HCT116 (cell line): ENCODE data around the gene BCL2L13. TPM values are rescaled to one million over a fixed set of nuclear protein-coding genes. Genes with fewer than 3 reads are reported as not detected.
A peak's percentile ranks its signal among the peaks of the same experiment; 100 is the strongest.

ENCODE experiments used
- ATAC-seq: fragments of 200-7000 bp; cut with Tn5 transposase; 2 replicates; pipeline ENCODE4 v1.9.1; 2020; ENCODE audit warnings: mild to moderate bottlenecking, moderate library complexity
- BruUV-seq: library from RNA; stranded (reverse); fragments of 400-500 nt; replicated peaks from 2 replicates; lab custom pipeline; 2021; lab: Mats Ljungman, UMichigan
- CTCF ChIA-PET: fragments of 300-600 bp; sonication (Branson Sonifier 250); formaldehyde crosslinking; loops from one replicate; lab custom pipeline; 2021; ENCODE audit warnings: antibody characterized with exemption; lab: Charles Lee
- POLR2A ChIA-PET: fragments of 300-600, 350-600 bp; sonication (Branson Sonifier 250); formaldehyde crosslinking; loops from one replicate; lab custom pipeline; 2021; ENCODE audit warnings: antibody characterized with exemption; lab: Charles Lee
- RAD21 ChIA-PET, 2 experiments: fragments of 300-600 bp; sonication (Branson Sonifier 250); formaldehyde crosslinking; loops; one replicate each; lab custom pipeline; 2023; ENCODE audit warnings: low total read pairs in 2 of 2; ENCODE audit not compliant: uncharacterized antibody in 2 of 2, unreplicated experiment in 2 of 2, low non-redundant PET in 1 of 2; lab: Charles Lee
- DNase-seq: peaks from one replicate; pipeline ENCODE4 v3.0.0-alpha.2; 2010; ENCODE audit warnings: low read depth, low spot score
- H2AFZ ChIP-seq: fragments of 200-600 bp; shearing (Covaris generic), sonication (generic); 2 replicates; pipeline ENCODE4 v1.6.1; 2017; ENCODE audit warnings: low read depth, mixed run types, mixed read lengths, antibody characterized with exemption, low read length; ENCODE audit not compliant: poor library complexity, severe bottlenecking
- H3K27ac ChIP-seq: 2 replicates; pipeline ENCODE4 v1.5.1; 2012; ENCODE audit warnings: low read depth, low read length
- H3K27me3 ChIP-seq: fragments of 200-600 bp; sonication (generic); 2 replicates; pipeline ENCODE4 v1.6.1; 2016; ENCODE audit warnings: mixed run types, low read length, mixed read lengths; ENCODE audit not compliant: insufficient read depth
- H3K36me3 ChIP-seq, 2 experiments: fragments of 200-500 bp in 1 of 2; fragments of 200-600 bp in 1 of 2; sonication (Bioruptor generic) in 1 of 2; sonication (generic) in 1 of 2; 2 replicates each; pipeline versions ENCODE4 v1.5.1 to v1.6.1; 2014 to 2016; ENCODE audit warnings: low read length in 2 of 2, inconsistent platforms in 1 of 2, mixed read lengths in 1 of 2, mixed run types in 1 of 2; ENCODE audit not compliant: insufficient read depth in 2 of 2, control insufficient read depth in 1 of 2
- H3K4me1 ChIP-seq, 2 experiments: fragments of 200-600 bp in 1 of 2; sonication (generic) in 1 of 2; 2 replicates each; pipeline versions ENCODE4 v1.5.1 to v1.6.1; 2012 to 2017; ENCODE audit warnings: low read length in 2 of 2, inconsistent platforms in 1 of 2, mild to moderate bottlenecking in 1 of 2, mixed read lengths in 1 of 2, mixed run types in 1 of 2, moderate library complexity in 1 of 2; ENCODE audit not compliant: insufficient read depth in 2 of 2, control insufficient read depth in 1 of 2
- H3K4me2 ChIP-seq: fragments of 200-600 bp; sonication (generic); 2 replicates; pipeline ENCODE4 v1.6.1; 2017; ENCODE audit warnings: mixed run types, low read length, mixed read lengths
- H3K4me3 ChIP-seq, 2 experiments: fragments of 200-600 bp in 1 of 2; sonication (generic) in 1 of 2; replicated peaks in 1 of 2; 2 replicates each; pipeline ENCODE4 v1.5.1; 2011 to 2016; ENCODE audit warnings: low read length in 2 of 2, control low read depth in 1 of 2, low read depth in 1 of 2, mild to moderate bottlenecking in 1 of 2, mixed read lengths in 1 of 2, mixed run types in 1 of 2
- H3K79me2 ChIP-seq: fragments of 200-600 bp; sonication (generic); 2 replicates; pipeline ENCODE4 v1.6.1; 2017; ENCODE audit warnings: mild to moderate bottlenecking, mixed run types, low read length, moderate library complexity, mixed read lengths; ENCODE audit not compliant: insufficient read depth
- H3K9ac ChIP-seq: fragments of 200-600 bp; sonication (generic); 2 replicates; pipeline ENCODE4 v1.6.1; 2016; ENCODE audit warnings: low read length, mixed read lengths
- H3K9me2 ChIP-seq: fragments of 200-600 bp; sonication (generic), shearing (Covaris generic); 2 replicates; pipeline ENCODE4 v1.6.1; 2017; ENCODE audit warnings: mixed run types, mild to moderate bottlenecking, moderate library complexity; ENCODE audit not compliant: insufficient read depth
- H3K9me3 ChIP-seq, 2 experiments: fragments of 200-500 bp in 1 of 2; fragments of 200-600 bp in 1 of 2; sonication (Bioruptor generic) in 1 of 2; sonication (generic) in 1 of 2; 2 replicates each; pipeline ENCODE4 v1.6.1; 2014 to 2017; ENCODE audit warnings: low read length in 2 of 2, mixed read lengths in 2 of 2, inconsistent platforms in 1 of 2, low read depth in 1 of 2, mild to moderate bottlenecking in 1 of 2, mixed run types in 1 of 2, moderate library complexity in 1 of 2; ENCODE audit not compliant: control insufficient read depth in 1 of 2, insufficient read depth in 1 of 2
- H4K20me1 ChIP-seq: fragments of 200-600 bp; sonication (generic), shearing (Covaris generic); 2 replicates; pipeline ENCODE4 v1.6.1; 2017; ENCODE audit warnings: mixed run types, mild to moderate bottlenecking, moderate library complexity; ENCODE audit not compliant: insufficient read depth
- EGR1 ChIP-seq: IDR thresholded peaks from 2 replicates; pipeline ENCODE4 v1.6.1; 2012; ENCODE audit warnings: low read depth
- EZH2 ChIP-seq: fragments of 200-600 bp; sonication (generic); IDR thresholded peaks from 2 replicates; pipeline ENCODE4 v1.6.1; 2017; ENCODE audit warnings: antibody characterized with exemption, mixed run types
- EZH2phosphoT487 ChIP-seq: fragments of 200-600 bp; IDR thresholded peaks from 2 replicates; pipeline ENCODE4 v1.6.1; 2018; ENCODE audit warnings: antibody characterized with exemption, borderline replicate concordance
- JUND ChIP-seq: IDR thresholded peaks from 2 replicates; pipeline ENCODE4 v1.6.1; 2012
- POLR2A ChIP-seq: IDR thresholded peaks from 2 replicates; pipeline ENCODE4 v1.7.0; 2011; ENCODE audit warnings: borderline replicate concordance; ENCODE audit not compliant: insufficient read depth, insufficient read length; ENCODE audit errors: extremely low read depth
- SIN3A ChIP-seq: IDR thresholded peaks from 2 replicates; pipeline ENCODE4 v1.6.1; 2012; ENCODE audit warnings: low read depth
- TCF7L2 ChIP-seq: IDR thresholded peaks from 2 replicates; pipeline ENCODE4 v1.7.0; 2011; ENCODE audit warnings: borderline replicate concordance, inconsistent platforms; ENCODE audit not compliant: insufficient read depth, insufficient read length; ENCODE audit errors: extremely low read depth
- ZFX ChIP-seq: fragments of 450-650 bp; IDR thresholded peaks from 2 replicates; pipeline ENCODE4 v1.6.1; 2017
- ZNF274 ChIP-seq: fragments of 200-500 bp; sonication (Bioruptor generic); IDR thresholded peaks from 2 replicates; pipeline ENCODE4 v1.6.1; 2014; ENCODE audit warnings: mild to moderate bottlenecking, low read depth, low read length, inconsistent platforms
- intact Hi-C: fragments of 100-400 bp; cut with micrococcal nuclease; formaldehyde crosslinking; loops from 2 replicates; pipeline ENCODE4 v1.10.0; 2022
- total RNA-seq: library from RNA; stranded (reverse); gene quantifications from one replicate; pipeline ENCODE4 v1.2.1, GENCODE V29; 2021; ENCODE audit not compliant: unreplicated experiment
- TF ChIP-seq, protein P1 (sequence below): IDR thresholded peaks from 2 replicates; pipeline ENCODE4 v1.6.1; 2011; ENCODE audit warnings: mild to moderate bottlenecking, low read length, moderate library complexity; ENCODE audit not compliant: insufficient replicate concordance; ENCODE audit errors: extremely low read depth

Gene BCL2L13
- total RNA-seq, 1 experiment from 2014 or later, result 38.6 TPM

DNA sequence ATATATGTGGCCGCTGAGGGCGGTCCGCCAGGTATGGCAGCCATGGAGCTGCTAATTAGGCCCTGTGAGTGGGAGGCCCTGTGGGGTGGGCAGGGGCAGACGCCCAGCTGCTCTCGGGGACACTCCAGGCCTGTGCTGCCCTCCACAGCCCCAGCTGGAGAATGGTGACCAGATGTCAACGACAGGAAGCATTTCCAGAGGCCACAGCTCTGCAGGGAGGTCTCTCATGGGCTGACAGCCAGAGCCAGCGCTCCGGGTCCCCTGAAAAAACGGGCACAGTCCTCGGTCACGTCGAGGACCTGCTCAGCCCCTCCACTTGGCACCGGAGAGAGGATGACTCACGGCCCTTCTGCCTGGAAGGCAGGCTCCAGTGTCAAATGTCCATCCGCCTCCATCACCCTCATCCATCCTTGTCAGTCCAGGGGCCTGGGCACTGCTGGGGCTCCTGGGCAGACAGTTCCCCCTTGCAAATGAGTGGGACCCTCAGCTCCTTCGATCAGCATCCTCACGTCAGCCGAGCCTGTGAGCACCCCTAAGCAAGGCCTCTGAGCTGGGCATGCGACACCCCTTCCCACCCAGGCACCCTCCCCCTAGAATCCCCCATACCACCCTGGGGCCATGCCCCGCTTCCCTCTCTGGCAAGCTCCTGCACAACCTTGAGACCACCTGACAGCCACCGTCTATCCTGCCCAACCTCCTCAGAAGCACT is 133.8 kb downstream of the BCL2L13 start (continued):
- TF ChIP-seq EGR1 (no peak), ZNF274 (no peak), EZH2phosphoT487 (no peak), JUND (no peak), EZH2 (no peak), POLR2A (no peak), ZFX (no peak)
- TF ChIP-seq, protein P1, sequence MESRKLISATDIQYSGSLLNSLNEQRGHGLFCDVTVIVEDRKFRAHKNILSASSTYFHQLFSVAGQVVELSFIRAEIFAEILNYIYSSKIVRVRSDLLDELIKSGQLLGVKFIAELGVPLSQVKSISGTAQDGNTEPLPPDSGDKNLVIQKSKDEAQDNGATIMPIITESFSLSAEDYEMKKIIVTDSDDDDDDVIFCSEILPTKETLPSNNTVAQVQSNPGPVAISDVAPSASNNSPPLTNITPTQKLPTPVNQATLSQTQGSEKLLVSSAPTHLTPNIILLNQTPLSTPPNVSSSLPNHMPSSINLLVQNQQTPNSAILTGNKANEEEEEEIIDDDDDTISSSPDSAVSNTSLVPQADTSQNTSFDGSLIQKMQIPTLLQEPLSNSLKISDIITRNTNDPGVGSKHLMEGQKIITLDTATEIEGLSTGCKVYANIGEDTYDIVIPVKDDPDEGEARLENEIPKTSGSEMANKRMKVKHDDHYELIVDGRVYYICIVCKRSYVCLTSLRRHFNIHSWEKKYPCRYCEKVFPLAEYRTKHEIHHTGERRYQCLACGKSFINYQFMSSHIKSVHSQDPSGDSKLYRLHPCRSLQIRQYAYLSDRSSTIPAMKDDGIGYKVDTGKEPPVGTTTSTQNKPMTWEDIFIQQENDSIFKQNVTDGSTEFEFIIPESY, result no peak

- peak overlapping the region; percentile 97 for H3K4me2 ChIP-seq
- H3K9ac ChIP-seq, result peak overlapping the region; percentile 79
- TF ChIP-seq SIN3A, result no peak
- no peak for TF ChIP-seq TCF7L2
- TF ChIP-seq, all 23 proteins: peak for 0
- no peaks in the 10 kb centered on the region for H3K9me3 ChIP-seq
- peak; percentile 31 for ATAC-seq
- peaks cover 44% of the 10 kb centered on the region for H3K79me2 ChIP-seq
- peak overlapping the region; percentile 87; the same call in 1 of the 2 replicates for H3K27ac ChIP-seq
- no peak overlapping the region for H2AFZ ChIP-seq
- BruUV-seq, result no TSS peak
- intact Hi-C loops, result no loop called here
- H3K4me3 ChIP-seq, result peak overlapping the region; percentile 65 to 86
- H3K36me3 ChIP-seq, result no peaks in the 10 kb centered on the region
- ChIA-PET CTCF (interaction anchor here (1.0 to 1.7 kb wide), 4 partner anchors 12 to 601 kb away, joined by 3 to 8 read pairs (median 5); no protein-coding TSS in a partner anchor), RAD21 (interaction anchor here in 1 of 2 experiments (0.9 kb wide), 1 partner anchor 12 kb away, joined by 3 read pairs; no protein-coding TSS in a partner anchor), POLR2A (interaction anchor here (0.7 to 1.2 kb wide), 2 partner anchors 31 to 86 kb away, joined by 3 to 4 read pairs; no protein-coding TSS in a partner anchor)
- H3K27me3 ChIP-seq, result no peaks in the 10 kb centered on the region
- DNase-seq, result no peak
- no peaks in the 10 kb centered on the region for H3K9me2 ChIP-seq
- H3K4me1 ChIP-seq, result peaks cover 19 to 21% of the 10 kb centered on the region in 2 experiments
- no peaks in the 10 kb centered on the region for H4K20me1 ChIP-seq
Measured at GRCh38 chr22:17772958-17773605, 134.5 kb downstream of the BCL2L13 start.
